GM21360 (cell line): ENCODE data around the gene CDK18.

Experiments used
- ATAC-seq: cut with Tn5 transposase; IDR thresholded peaks from one replicate; pipeline ENCODE4 v1.9.1; 2021; ENCODE audit warnings: mild to moderate bottlenecking, moderate library complexity; ENCODE audit not compliant: unreplicated experiment

CDK18 gene

GRCh38 chr1:205568135-205568468 is 63.6 kb downstream of the CDK18 start:
- ATAC-seq: no peak

- no peak for ATAC-seq
Observed at GRCh38 chr1:205568469-205569361, 64.2 kb downstream of the CDK18 start.

GRCh38 chr1:205569411-205570172 is 65.1 kb downstream of the CDK18 start:
- ATAC-seq: no peak

- ATAC-seq: no peak
Observed at GRCh38 chr1:205570173-205570501, 65.7 kb downstream of the CDK18 start.

- ATAC-seq: no peak
Observed at GRCh38 chr1:205570796-205571537, 66.5 kb downstream of the CDK18 start.

- ATAC-seq: no peak
Observed at GRCh38 chr1:205571747-205572146, 67.3 kb downstream of the CDK18 start.

- no peak for ATAC-seq
Observed at GRCh38 chr1:205572421-205572820, 68.0 kb downstream of the CDK18 start.

- no peak for ATAC-seq
Observed at GRCh38 chr1:205575294-205575885, 70.9 kb downstream of the CDK18 start.

- ATAC-seq: no peak
Observed at GRCh38 chr1:205576011-205576410, 71.5 kb downstream of the CDK18 start.

GRCh38 chr1:205576805-205577761 is 72.6 kb downstream of the CDK18 start:
- ATAC-seq: no peak

- ATAC-seq: no peak
Observed at GRCh38 chr1:205577874-205578658, 73.6 kb downstream of the CDK18 start.

- no peak for ATAC-seq
Observed at GRCh38 chr1:205578780-205579571, 74.5 kb downstream of the CDK18 start.

GRCh38 chr1:205579711-205580110 is 75.2 kb downstream of the CDK18 start:
- ATAC-seq: no peak

GRCh38 chr1:205580140-205580922 is 75.9 kb downstream of the CDK18 start:
- ATAC-seq: no peak

GRCh38 chr1:205580923-205581180 is 76.4 kb downstream of the CDK18 start:
- ATAC-seq: no peak

- ATAC-seq: no peak
Observed at GRCh38 chr1:205581321-205581980, 77.0 kb downstream of the CDK18 start.

GRCh38 chr1:205582046-205582445 is 77.6 kb downstream of the CDK18 start:
- no peak for ATAC-seq
